ENCODE measurements around the gene PLS1.
"Not testable (repeated sequence)": the region's sequence is repeated elsewhere in the genome, so short reads cannot be mapped to it uniquely, and the experiment has no call there.

The PLS1 gene

DNA sequence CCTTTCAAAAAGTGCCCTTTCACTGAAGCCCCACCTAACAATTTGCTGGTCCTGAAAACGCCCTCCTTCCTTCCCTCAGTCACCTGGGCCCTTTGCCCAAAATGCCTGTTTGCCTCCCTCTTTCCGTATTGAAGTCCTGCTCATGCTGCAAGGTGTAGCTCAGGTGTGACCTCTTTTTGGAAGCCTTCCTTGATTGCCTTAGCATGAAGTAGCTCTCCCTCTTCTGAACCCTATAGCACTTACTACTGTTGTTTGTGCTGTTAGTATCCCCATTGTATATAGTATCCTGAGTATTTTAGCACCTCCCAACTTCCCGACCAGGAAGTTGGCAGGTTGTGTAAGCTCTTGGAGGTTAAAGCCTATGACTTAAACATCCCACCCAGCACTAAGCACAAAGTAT is 1.7 kb downstream of the PLS1 start:
- no peak for DNase-seq

DNA sequence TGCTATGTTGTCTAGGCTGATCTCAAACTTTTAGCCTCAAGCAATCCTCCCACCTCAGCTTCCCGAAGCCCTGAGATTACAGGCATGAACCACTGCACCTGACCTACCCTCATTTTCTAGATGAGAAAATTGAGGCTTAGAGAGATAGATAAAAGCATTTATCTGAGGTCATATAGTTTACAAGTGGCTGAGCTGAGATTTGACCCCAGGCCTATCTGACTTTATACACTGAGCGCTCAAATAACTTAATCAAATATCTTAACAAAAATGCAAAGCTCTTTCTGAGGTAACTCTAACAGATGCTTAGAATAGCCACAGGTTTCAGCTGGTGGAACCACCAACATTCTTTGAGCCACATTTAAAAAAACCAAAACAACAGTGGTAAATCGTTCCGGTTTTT is 5.5 kb downstream of the PLS1 start:
- no peak for DNase-seq

DNA sequence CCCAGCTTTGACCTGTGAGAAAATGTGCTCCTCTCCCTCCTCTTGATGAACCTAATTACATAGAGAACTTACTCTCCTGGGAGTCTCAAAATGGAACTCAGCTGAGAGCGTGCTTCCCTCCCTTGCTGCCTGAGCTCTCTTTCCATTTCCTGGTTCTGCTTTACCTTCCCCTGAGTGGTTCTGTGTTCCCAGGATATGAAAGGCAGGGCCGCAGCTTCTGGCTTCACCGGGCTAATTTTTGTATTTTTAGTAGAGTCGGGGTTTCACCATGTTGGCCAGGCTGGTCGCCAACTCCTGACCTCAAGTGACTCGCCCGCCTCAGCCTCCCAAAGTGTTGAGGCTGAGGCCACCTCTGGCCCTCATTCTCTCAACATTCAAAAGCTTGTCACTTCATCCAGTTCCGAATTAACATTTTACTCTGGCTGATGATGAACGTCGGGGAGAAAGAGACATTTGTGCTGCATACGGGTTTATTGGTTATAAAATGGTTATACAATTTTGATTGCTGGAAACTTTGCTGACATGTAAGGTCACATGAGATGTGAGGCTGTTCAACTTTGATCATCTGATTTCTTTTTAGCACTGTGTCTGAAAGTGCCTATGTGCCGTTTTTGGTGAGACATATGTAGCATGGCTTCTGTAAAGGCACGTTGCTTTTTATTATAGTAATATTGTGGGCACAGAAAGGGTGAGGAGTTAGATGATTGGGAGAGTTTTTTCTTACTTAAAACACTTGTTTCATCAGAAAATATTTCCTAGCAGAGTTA is 6.6 kb downstream of the PLS1 start:
- DNase-seq = no peak

DNA sequence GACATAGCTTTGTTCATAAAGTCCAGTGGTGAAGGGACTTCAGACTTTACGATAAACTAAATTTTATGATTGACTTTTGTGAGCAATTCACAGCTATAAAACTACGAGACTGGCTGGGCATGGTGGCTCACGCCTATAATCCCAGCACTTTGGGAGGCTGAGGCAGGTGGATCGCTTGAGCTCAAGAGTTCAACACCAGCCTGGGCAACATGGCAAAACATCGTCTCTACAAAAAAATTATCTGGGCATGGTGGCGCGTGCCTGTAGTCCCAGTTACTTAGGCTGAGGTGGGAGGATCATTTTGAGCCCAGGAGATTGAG is 7.2 kb downstream of the PLS1 start:
- not testable (repeated sequence) for DNase-seq

DNA sequence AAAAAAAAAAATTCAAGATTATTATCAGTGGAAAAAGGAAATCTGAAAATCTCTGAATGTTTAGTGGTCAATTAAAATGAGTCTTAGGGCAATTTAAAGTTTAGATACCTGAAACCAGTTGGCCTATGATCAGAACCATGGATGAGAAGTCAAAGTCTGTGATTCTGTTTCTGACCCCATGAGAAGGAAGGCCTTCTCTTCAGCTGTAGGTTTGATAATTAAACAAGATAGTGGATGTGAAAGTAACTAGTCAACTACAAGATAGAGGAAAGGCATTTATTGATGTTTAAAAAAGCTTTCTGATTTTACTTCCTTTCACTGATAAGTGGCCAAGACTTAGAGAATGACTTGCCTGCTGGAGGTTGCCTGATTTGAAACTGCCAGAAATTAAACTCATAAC is 8.7 kb downstream of the PLS1 start:
- DNase-seq = no peak

DNA sequence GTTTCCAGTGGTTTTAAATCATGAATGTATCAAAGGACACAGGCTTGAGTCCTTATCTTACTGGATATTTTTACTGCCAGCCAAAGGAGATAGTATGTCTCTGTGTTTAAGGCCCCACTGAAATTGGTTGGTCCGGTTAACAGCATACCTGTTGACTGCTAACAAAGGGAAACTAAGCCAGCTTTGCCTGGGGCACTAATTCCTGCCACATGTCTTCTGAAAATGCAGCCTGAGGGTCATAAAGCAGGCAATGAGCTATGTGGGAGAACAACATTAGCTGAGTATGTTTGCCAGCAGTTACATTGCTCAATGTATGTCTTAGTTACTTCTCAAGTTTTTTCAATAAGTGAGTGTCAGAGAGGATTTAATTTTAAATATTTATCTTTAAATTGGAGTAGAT is 12.4 kb downstream of the PLS1 start:
- DNase-seq = no peak

DNA sequence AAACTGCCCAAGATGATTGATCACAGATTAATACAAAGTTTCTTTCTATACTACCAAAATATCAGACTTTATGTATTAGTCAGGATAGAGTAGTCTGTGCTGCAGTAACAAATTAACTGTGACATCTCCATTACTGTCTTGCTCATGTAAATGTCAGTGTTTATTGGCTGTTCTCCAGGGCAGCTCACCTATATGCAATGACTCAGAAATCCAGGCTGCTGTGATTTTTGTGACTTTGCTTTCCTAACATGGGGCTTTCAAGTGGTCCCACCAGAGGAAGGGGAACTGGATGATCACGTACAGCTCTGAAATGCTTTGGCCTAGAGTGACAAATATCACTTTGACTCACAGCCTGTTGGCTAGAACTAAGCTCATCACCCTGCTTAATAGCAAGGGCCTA is 12.9 kb downstream of the PLS1 start:
- DNase-seq = no peak

DNA sequence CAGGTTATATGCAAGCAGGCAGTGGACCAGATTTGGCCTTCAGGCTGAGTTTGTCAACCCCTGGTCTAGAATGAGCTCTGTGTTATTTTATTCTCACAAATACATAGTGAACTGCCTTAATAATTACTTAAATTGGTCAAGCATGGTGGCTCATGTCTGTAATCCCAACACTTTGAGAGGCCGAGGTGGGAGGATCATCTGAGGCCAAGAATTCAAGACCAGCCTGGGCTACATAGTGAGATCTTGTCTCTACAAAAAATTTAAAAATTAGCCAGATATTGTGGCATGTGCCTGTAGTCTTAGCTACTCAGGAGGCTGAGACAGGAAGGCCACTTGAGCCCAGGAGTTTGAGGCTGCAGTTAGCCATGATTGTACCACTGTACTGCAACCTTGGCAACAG is 15.0 kb downstream of the PLS1 start:
- no peak for DNase-seq

DNA sequence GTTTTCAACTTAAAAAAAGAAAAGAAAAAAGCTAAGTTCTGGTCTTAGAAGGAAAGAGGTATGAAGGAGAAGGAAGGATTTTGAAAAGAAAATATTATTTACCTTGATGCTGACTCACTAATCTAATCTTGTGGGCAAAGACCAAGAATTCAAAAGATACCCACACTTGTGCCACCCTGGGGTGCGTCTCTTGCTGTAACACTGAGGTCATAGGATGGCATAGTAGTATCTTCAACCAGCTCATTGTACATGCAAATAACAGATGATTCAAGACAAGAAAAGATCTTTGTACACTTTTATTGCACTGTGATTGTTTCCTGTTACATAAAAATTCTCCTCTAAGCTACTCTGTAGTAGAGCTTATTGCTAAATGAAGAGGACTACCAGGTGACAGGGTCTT is 17.3 kb downstream of the PLS1 start:
- DNase-seq = no peak

DNA sequence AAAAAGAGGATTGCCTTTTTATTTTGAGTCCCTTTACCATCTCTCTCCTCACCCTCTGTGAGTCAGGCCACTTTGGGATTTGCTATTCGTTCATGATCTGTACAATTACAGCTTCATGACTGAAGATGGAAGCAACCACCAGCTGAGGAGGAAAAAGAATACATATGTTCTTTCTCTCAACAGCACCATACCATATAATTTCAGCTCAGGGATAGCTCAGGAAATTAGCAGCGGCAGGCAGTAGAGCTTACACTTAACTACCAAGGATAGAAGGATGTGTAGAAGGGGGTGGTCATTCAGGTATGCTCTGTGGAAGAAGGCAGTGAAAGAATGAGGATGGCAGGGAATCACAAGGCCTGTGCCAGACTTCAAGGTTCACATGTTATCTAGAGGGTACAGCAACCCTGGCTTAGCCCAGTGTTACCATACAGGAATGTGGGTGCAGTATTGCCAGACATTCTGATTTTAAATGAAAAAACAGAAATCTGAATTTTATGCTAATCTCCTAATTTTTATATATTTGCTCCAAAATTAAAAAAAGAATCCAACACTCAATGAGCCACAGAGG is 17.9 kb downstream of the PLS1 start:
- no peak for DNase-seq

DNA sequence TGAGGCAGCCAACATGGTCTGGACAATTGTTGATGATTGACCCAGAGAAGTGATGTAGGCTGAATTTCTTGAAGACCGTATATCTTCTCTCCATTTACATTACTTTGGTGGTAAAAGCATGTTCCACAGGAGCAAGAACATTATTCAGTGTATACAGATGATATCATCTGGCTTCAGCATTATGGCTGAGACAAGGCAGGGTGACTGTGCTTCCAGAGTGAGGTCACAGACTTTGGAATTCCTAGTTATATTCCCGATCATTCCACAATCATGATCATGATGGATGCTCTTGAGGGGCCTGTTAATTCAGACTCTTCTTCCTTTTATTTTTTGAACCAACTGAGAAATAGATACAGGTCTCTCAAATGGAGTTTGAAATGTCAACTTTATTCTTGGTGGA is 19.0 kb downstream of the PLS1 start:
- no peak for DNase-seq

DNA sequence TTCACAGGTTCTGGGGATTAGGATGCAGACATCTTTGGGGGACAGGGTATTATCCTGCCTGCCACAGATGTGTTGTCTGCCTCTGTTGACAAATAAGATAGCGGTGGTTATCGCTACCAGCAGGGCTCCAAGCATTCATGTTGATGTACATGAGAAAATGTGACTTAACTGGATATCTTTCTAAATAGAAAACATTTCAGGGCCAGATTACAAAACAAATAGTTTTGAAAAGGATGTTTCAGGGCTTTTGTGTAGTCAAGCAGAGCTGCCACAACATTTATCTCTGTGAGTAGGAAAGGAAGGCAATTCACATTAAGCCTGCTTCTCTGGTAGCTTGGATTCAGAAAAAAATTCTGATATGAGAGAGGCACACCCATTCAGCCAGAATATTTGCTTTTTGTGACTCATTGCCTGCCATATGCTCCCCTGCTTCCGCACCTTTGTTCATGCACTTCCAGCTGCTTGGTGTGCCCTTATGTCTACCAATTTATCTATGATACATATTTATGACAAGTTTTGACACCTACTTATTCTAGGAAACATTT is 22.8 kb downstream of the PLS1 start:
- DNase-seq = no peak

DNA sequence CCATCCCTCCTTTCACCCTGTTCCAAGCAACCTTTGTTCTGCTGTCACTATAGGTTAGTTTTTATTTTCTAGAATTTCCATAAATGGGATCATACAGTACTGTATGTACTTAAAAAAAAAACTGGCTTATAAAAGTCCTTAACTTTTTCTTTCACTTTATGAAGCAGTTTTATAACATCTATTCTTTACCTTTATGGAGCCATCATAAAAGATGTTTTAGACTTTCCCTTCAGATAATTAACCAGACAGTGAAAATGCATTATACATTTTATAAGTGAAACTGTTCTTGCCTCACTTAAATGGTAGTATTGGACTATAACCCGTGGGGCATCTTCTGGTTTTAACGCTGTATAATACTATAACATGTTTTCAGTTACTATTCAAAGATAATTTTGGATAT is 26.2 kb downstream of the PLS1 start:
- DNase-seq = no peak

DNA sequence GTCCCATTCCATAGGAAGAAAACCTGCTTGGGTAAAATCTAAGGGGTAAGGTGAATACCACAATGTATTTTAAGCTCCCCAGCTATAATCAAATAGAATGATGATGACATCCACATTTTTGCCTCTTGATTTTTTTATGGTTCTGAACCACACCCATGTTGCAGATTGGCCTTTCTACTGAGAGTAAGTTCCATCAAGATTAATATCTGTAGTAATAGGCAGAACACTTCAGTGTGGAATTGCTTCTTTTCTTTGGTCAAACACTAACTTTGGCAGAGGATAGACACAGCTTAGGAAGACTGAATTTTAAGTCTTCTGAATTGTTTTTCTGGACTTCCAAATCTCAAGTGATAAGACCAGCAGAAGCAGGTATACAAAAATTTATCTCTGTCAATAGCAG is 27.0 kb downstream of the PLS1 start:
- no peak for DNase-seq

DNA sequence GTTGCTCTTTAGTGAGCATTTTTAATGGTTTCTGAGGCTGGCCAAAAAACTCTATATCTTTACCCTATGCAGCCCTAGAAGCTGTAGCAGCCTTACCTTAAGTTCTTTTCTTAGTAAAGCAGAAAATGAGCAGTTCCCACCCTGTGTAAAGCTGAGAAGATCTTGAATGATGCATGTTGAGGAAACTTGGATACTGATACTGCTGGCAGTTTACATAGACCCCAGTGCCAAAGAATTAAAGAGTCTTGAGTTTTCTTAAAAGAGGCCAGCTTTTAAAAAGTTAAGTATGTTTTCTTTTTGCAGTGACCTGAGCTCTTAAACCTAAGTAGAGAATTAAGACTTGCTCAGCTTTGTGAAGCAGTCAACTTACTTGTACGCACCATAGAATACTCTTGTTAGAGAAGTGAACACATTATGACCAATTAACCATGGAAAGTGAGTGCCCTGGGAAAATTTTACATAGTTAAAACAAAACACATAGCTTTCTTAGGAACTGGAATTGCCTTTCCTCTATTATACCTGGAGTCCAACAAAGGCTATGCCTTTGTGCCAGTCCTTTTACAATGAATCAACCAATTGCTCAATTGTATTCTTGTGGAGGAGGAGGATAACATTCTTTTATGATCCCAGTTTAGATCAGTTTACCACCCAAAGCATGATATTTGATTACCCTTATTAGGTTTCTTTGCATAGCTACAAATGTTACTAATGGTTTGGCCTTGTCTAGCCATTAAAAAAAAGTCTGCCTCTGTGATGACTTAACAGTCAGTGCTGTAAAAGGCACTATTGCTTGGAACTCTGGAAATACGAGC is 28.4 kb downstream of the PLS1 start:
- no peak for DNase-seq

DNA sequence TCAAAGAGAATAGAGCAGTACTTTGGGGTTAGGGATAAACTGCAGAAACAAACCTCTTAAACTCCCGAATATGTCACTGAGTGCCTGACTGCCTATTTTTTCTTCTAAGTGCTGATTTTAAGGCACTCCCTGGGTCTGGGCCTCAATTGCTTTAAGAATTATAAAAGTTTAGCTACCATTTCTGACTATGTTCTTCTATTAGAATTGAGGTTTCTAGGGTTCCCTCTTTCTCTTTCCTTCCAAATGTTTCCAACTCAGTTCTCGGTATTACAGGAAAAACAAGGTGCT is 28.9 kb downstream of the PLS1 start:
- DNase-seq = no peak

DNA sequence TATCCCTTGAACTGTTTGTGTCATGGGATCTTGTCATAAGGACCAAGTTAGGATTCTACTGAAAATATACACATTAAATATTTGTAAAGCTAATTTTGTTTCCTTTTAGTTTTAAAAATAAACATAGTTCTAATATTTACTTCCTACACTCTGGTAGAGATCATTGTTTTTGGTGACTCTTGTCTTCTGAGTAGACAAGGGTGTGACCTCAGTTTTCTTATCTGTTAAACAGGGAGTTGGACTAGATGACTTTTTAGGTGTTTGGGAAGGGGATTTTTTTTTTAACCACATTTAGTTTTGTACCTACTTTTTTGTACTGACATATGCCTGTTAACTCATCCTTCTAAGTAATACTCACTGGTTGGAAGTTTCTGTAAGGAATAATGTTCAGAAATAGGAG is 30.8 kb downstream of the PLS1 start:
- no peak for DNase-seq

DNA sequence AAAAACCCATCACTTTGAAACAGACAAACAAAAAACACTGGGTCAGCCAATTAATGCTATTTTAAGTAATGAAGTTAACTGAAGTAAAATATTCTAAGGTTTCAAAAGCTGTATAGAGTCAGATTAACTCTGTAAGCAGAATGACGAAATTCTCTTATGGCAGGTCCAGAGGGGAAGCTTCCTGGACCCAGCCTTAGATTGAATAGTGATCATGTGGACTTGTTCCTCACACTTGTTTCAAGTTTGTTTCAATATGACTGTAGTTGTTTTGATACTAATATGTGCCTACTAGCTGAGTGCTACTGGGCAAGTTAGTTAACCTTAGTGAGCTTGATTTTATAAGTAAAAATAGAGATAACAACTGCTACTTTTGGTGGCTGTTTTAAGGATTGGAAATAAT is 32.6 kb downstream of the PLS1 start:
- DNase-seq = no peak

DNA sequence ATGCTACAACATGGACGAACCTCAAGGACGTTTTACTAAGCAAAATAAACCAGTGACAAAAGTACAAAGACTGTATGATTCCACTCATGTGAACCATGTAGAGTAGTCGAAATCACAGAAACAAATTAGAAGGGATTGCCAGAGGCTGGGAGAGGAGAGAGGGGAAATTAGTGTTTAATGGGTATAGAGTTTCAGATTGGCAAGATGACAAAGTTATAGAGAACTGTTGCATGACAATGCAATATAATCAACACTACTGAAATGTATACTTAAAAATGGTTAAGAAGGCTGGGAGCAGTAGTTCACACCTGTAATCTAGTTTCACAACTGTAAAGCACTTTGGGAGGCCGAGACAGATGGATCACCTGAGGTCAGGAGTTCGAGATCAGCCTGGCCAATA is 36.9 kb downstream of the PLS1 start:
- DNase-seq = no peak

DNA sequence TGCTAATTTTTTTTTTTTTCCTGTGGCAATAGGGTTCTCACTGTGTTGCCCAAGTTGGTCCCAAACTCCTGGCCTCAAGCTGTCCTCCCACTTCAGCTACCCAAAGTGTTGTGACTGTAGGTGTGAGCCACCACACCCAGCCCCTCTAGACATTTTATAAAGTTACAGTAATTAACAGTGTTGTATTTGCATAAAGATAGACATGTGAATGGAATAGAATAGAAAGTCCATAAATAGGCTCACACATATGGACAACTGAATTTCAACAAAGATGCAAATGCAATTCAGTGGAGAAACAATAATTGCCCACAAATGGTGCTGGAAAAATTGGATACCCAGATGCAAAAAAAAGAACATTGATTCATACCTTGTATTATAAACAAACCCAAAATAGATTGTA is 39.9 kb downstream of the PLS1 start:
- no peak for DNase-seq

DNA sequence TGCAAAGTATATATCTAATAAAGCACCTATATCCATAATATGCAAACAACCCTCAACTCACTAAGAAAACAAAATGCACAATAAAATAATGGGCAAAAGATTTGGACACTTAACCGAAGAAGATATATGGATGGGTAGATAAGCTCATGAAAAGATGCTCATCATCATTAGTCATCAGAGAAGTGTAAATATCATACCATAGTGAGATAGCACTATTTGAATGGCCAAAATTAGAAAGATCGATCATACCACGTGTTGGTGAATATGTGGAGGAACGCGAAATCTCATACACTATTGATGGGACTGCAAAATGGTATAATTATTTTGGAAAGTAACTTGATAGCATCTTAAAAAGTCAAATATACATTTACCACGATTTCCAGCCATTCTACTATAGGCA is 40.5 kb downstream of the PLS1 start:
- no peak for DNase-seq

DNA sequence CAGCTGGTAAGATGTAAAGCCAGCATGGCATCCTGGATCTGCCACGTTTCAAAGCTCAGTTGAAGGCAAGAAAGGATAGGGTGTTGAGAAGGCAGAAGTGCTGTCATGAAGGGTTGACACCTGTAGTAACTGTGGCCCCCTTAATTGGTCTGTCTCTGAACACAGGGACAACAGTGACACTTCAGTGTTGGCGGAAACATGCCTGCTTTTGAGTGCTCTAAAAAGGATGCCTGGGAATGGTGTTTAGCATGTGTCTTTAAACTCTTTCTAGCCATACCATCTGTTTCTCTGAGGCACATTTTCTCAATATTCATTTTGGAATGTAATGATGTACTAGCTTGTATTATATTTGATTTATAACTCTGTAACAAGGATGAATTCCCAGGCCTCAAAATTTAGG is 42.1 kb downstream of the PLS1 start:
- DNase-seq = no peak

DNA sequence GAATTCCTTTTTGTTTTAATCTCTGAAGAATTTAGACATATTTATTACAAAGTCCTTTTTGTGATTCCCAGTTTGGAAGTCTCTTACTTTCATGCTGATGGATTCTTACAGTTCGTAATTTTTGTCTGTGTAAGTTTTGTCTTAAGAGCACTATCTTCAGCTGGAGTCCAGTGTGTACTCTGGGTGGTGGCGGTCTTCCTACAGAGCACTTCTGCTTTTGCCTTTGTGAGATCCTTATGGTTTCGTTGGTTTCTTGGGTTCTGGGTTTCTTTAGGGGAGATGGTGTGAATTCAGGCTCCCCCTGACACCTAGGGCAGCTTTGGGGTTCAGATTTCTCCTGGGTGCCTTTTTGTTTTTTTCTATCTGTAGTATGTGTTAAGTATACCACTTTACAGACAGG is 45.3 kb downstream of the PLS1 start:
- DNase-seq = no peak

DNA sequence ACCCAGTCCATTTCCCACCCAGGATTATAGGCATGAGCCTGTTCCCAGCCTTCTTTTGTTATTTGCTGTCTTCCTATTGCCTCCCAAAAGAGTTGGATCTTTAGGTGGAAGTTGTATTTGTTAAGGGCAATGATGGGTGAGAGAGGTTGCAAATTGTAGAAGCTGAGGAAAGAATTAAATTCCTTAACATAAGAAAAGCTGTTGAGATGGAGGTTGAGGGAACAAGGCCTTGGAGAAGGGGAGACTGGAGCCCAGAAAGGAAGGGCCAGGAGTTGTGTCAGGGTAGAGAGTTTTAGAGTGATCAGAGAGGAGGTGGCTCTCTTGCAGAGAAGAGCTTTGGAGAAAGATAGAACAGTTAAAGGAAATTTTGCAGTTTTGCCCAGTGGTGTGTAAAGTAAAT is 46.8 kb downstream of the PLS1 start:
- no peak for DNase-seq

DNA sequence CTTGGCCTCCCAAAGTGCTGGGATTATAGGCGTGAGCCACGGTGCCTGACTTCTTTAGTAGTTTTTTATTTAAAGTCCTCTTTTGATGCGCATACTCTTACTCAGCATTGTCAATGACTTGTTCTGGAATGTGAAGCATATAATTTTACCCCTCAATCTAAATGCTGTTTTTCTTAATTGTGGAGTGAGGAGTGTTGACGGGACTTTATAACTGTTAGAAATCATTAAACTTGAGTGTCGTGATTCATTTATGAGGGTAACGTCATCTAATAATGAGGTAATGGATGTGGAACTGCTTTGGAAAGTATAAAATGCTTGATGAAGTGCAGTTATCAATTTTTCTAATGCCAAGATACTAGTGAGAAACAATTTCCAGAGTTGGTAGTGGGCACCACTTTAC is 48.3 kb downstream of the PLS1 start:
- DNase-seq = no peak
